Hematopoietic multipotent progenitor cell treated with erythropoietin and hydrocortisone succinate and interleukin-3 and kit ligand, for 8 days (in vitro differentiated cells): ENCODE data around the gene SMG6.

Experiments used
- DNase-seq: peaks from one replicate; pipeline ENCODE4 v3.0.0-alpha.2; 2015

SMG6 gene

DNA sequence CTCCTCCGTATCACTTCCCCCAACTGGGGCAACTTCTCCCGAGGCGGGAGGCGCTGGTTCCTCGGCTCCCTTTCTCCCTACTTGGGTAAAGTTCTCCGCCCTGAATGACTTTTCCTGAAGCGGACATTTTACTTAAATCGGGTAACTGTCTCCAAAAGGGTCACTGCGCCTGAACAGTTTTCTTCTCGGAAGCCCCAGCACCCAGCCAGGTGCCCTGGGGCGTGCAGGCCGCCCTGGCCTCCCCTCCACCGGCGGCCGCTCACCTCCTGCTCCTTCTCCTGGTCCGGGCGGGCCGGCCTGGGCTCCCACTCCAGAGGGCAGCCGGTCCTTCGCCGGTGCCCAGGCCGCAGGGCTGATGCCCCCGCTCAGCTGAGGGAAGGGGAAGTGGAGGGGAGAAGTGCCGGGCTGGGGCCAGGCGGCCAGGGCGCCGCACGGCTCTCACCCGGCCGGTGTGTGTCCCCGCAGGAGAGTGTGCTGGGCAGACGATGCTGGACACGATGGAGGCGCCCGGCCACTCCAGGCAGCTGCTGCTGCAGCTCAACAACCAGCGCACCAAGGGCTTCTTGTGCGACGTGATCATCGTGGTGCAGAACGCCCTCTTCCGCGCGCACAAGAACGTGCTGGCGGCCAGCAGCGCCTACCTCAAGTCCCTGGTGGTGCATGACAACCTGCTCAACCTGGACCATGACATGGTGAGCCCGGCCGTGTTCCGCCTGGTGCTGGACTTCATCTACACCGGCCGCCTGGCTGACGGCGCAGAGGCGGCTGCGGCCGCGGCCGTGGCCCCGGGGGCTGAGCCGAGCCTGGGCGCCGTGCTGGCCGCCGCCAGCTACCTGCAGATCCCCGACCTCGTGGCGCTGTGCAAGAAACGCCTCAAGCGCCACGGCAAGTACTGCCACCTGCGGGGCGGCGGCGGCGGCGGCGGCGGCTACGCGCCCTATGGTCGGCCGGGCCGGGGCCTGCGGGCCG, 247.1 kb downstream of the SMG6 start:
- DNase-seq, result peak; percentile 37

DNA sequence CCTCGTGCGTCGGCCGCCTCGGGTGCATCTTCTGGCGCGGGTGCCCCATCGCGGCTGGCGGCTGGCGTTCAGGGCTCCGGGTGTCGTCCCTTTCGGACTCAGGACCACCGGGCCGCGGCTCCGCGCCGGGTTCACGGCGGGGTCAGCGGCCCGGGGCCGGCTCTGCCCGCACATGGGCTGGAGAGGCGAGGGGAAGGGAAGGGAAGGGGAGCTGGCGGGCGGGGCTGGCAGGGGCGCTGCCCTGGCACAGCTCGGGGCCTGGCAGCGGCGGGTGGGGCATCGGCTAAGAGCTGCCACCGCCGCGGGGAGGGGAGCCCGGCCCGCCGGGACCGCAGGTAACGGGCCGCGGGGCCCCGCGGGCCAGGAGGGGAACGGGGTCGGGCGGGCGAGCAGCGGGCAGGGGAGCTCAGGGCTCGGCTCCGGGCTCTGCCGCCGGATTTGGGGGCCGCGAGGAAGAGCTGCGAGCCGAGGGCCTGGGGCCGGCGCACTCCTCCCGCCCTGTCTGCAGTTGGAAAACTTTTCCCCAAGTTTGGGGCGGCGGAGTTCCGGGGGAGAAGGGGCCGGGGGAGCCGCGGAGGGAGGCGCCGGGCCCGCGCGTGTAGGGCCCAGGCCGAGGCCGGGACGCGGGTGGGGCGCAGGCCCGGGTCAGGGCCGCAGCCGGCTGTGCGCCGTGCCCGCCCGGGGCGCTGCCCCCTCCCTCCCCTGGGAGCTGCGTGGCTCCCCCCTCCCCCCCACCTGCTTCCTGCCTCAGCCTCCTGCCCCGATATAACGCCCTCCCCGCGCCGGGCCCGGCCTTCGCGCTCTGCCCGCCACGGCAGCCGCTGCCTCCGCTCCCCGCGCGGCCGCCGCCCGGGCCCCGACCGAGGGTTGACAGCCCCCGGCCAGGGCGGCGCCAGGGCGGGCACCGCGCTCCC, 248.0 kb downstream of the SMG6 start:
- no peak for DNase-seq

DNA sequence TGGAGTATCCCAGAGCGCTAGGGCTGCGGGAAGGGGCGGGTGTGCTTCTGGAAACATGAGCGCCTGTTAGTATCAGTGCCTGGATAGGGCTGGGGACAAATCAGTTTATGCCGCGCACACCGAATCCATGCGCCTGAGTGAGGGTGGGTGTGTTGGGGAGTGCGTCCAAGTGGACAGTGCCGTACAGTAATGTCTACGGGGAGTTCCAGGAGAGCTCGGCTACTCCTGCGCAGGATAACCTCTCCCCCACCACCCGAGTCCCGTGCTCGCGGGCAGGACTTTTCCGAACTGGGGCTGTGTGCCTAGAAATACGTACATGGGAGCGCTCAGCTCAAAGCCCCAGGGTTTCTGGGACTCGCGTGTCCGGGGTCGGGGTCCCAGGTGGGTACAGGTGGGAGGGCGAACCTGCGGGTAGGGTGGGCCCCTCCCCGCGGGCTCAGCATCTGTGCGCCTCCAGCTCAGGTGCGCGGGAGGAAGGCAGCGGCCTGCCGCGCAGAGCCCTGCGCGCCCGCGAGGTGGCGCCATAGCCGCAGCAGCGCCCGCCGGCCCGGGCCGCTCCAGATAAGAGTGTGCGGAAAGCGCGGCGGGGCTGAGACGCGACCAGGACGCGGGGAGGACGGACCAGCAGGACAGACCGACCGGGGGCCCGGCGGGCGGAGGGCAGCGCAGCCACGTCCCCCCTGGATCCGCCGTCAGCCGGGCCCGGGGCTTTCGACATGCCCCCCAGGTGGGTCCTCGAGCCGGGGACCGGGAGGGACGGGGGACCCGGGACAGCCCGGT, 248.9 kb downstream of the SMG6 start, which contains the start of gene HIC1:
HIC1 (plus strand) TSS at position 592 of the 780 bp plus-strand sequence. CDS start 1,588 bp downstream, outside the sequence.
- peak; percentile 67 for DNase-seq

DNA sequence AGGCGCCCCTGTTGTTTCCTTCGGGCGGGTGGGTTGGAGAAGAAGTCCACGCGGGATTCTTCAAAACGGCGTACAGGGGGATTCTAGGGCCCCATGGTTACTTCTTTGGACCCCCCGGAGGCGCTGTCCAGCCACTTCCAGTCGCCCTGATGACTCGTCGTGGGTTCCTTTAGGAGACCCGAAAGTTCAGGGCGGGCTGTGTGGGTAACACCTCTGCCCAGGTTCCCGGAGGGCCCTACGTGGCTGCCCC, 249.4 kb downstream of the SMG6 start:
- DNase-seq, result no peak

DNA sequence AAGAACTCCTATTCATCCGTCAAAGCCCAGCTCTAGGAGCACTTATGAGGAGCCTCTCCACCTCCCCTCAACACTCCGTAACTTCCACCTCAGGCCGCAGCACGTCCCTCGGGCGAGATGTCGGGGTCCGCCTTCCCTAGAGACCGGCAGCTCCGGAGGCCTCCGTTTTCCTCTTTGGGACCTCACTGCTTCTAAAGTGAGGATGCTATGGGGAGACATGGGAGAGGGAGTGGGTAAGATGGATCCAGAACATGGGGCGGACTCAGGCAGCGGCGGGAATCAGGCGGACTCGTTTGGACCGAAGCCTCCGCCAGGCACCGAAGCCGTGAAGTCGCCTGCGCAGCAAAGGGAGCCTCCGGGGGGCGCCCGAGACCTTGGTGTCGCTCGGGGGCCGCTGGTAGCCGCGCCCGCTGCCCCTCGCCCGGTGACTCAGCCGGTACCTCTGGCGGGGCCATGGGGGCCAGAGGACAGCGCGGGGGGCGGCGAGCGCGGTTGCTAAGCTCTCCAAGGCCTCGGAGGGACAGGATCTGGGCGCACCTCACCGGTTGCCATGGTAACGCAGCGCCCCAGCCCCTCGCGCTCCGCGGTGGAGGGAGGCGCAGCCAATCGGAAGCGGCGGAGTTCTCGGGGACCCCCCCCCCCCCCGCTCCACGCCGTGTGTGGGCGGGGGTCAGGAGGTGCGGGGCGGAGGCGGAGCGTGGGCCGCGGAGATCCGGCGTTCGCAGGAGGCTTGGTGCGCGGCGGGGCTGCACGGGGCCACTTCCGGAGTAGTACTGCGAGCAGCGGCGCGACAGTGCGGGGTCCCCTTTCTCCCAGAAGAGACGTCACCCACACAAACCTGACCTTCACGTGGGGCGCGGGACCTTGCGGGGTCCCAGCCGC, 250.0 kb downstream of the SMG6 start:
- DNase-seq, result peak; percentile 52

DNA sequence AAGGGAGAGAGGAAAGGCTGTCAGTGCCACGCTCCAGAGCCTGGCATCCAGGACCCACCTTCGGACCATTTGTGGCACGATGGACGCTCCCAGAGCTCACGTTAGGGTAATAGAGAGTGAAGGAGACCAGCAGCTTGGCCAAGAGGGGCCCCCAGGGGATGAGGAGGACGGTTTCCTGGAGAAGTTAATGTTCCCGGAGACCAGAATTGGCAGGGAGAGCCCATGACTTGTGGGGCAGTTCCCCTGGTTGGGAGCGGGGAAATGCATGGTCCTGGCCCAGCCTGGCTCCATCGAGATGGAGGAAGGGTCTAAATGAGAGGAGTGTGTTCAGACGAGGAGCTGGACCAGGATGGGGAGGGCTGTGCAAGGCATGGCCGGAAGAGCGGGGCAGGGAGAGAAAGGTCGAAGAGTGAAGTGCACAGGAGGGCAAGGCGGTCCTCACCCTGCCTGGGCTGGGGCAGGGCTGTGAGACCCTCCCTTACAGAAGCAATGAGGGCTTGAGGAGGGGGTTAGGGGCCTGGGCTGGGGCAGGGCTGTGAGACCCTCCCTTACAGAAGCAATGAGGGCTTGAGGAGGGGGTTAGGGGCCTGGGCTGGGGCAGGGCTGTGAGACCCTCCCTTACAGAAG, 251.5 kb downstream of the SMG6 start:
- DNase-seq, result no peak

DNA sequence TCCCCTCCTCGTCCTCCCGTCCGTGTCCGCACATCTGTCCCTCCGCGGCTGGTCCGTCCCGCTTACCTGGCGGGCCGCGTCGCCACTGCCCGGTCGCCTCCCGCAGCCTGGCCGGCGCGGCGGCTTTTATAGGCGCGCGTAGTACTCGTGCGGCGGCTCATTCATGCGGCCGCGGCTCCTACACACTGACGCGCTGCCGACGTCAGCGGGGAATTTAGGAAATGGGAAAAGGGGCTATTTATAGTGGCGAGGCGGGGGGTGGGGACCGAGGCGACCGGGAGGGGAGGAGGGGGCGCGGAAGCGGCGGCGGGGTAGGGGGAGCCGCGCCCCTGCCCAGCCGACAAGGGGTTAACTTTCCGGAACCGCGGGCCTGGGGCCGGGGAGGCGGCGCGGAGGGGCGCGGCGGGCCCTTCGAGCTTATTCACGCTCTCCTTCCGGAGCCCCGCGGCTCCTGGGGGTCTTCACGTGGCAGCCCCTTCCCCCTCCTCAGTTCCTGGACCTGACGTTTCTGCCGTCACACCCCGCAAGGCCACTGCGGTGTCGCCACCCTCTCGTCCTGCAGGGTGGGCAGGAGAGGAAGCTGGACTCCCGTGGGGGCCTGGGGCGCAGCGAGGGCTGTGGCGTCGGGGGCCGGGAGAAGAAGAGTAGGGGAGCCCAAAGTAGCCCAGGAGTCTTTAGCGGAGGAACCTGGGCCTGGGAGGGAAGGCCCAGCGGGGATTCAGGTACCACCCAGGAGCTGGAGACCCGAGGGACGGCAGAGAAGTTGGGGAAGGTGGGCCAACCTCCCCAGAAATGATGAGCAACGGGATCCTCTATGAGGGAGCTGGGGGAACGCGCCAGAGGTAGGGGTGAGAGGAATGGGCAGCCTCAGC, 252.3 kb downstream of the SMG6 start:
- DNase-seq, result no peak

DNA sequence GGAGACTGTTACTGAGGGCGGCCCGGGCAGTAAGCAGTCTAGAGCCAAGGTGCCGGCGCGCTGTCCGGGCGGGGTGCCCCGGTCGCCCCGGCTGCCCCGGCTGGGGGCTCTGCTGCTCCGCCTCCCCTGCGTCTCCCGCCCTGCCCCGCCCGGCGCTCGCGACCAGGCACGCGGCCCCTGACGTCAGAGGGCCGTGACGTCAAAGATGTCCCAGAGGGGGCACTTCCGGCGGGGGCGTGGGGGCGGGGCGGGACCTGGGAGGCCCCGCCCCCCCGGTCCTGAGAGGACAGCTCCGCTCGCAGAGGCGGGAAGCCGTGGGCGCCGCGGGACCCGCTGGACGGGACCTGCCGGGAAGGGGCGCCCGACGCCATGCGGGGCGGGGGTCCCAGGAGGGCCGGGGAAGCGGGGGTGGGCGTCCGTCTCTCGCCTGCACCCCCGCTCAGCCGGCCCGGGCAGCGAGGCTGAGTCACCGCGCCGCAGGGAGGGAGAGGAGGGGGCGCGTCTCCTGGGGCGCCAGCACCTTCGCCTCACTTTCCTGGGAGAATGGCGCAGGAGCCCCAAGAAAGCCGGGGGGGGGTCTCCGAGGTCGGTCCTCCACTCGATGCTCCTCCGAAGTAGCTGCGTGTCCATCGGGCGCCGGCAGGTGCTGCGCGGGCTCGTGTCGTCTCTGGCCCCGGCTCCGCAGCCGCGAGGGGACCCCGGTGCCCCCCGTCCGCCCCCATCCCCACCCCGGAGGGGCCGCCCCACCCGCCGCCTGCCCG, 253.1 kb downstream of the SMG6 start:
- DNase-seq, result peak; percentile 52

DNA sequence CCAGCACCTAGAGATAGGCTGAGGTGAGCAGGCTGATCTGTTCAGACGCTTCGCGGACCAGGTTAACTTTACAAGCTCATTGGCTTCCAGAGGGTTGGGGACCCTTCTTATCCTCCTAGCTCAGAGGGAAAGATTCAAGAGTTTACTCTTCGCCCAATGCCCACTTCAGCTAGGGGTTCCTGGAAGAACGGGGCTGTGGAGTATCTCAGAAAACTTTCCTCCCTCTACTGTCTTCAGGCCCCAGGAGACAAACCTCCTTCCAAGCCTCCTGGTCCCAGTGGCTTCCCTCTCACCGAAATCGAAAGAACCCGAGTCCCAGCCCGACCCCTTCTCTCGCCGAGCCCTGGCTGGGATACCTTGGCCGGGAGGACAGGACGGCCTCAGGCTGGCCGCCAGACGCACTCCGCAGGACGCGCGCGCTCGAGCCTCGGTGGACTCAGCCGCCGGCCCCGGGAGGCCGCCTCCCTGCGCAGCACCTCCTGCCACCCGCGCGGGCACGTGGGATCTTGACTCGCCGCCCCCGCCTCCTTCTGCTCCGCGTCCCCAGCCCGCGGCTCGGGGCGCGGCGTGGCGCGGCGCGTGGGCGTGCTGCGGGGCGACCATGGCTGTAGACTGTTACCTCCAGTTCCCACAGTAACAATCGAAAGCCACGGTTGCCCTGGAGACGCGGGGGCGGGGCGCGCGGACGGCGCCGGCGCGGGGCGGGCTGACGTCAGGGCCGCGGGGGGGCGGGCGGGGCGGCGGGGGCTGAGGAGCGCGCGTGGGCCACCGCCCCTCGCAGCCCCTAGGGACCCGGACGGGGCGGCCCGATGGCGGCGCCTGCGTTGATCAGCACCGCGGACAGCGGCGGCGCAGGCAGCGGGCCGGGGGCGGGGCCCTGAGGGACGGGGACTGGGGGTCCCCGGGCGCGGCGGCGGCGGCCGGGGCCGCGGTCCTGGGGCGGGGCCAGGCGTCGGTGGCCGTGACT, 254.0 kb downstream of the SMG6 start:
- DNase-seq, result peak; percentile 69

DNA sequence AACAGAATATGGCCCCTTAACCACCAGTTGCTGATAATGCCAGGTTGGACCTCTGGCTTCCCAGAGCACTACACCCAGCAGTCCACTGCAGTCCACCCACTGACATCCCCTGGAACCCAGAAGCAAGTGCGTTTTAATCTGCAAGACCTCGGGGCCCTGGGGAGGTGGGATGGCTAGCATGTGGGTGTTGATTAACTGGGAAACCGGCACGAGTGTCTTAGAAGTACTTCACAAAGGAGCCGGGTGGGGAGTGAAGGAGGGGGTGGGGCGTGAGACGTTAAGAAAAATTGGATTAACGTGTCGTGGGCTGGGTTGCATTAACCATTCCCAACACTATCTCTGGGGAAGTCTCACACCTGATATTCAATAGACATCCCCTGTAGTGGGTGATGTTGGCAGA, 254.8 kb downstream of the SMG6 start:
- no peak for DNase-seq

DNA sequence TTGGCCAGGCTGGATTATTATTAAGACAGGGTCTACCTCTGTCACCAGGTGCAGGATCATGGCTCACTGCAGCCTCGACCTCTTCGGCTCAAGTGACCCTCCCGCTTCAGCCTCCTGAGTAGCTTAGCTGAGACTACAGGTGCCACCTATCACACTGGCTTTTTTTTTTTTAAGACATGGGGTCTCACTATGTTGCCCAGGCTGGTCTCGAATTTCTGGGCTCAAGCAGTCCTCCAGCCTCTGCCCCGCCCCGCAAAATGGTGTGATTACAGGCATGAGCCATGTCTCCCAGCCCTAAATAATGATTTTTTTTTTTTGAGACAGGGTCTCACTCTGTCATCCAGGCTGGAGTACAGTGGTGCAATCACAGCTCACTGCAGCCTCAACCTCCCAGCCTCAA, 256.0 kb downstream of the SMG6 start:
- DNase-seq, result no peak

DNA sequence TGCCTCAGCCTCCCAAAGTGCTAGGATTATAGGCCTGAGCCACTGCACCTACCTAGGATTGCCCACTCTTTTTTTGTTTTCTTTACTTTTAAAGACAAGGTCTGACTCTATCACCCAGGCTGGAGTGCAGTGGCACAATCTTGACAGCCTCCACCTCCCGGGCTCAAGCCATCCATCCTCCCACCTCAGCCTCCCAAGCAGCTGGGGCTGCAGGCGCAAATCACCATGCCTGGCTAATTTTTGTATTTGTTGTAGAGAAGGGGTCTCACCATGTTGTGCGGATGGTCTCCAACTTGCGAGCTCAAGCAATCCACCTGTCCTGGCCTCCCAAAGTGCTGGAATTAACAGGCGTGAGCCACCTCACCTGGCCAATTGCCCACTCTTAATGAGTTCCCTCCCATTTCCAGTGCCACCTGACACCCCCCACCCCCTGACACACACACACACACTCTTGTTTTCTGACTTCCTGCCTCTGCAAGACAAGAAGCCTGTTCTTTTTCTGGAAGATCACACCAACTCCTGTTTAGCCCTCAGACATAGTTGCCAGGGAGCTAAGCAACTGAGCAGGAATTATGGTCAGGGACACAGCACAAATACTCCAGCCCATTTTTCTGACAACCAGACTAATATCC, 259.2 kb downstream of the SMG6 start:
- no peak for DNase-seq

DNA sequence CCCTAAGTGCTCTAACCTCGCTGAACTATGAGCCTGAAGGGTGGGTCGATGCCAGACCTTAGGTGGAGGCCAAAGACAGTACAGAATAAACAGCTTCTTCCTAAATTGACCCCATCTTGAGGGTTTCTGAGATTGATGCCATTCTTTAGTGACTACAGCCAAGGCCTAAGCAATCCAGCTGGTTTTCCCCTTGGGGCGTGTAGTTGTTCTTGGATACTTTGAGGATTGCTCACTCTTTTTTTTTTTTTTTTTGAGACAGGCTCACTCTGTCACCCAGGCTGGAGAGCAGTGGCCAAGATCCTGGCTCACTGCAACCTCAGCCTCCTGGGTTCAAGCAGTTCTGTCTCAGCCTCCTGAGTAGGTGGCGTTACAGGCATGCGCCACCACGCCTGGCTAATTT, 259.8 kb downstream of the SMG6 start:
- DNase-seq, result no peak

DNA sequence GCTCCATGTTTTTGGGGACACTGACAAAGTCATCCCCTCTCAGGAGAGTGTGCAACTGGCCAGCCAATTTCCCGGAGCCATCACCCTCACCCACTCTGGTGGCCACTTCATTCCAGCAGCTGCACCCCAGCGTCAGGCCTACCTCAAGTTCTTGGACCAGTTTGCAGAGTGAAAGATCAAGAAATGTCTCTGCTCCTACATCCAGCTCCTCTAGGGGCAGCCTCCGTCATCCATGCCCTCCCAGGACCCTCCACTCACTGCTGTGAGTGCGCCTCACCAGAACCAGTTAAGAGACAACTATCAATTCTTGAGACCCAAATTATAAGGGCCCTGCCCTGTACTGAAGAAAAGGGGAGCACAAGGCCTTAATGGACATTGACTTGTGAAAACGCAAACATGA, 260.7 kb downstream of the SMG6 start:
- no peak for DNase-seq

DNA sequence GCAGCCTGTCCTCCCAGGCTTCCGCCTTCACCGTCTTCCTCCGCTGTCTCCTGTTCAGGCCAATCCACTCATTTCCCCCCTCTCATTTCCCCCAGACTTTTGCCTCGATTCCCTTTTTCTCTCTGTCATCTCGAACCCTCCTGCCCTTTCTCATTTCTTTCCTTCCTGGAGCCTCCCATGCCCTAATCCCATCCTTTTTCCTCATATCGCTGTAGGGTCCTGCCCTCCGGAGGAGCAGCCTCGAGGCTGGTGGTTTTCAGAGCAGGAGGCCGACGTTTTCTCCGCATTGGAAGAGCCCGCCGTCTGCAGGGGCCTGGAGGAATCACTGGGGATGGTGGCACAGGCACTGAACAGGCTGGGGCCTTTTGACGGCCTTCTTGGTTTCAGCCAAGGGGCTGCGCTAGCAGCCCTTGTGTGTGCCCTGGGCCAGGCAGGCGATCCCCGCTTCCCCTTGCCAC, 261.2 kb downstream of the SMG6 start:
- peak; percentile 45 for DNase-seq

DNA sequence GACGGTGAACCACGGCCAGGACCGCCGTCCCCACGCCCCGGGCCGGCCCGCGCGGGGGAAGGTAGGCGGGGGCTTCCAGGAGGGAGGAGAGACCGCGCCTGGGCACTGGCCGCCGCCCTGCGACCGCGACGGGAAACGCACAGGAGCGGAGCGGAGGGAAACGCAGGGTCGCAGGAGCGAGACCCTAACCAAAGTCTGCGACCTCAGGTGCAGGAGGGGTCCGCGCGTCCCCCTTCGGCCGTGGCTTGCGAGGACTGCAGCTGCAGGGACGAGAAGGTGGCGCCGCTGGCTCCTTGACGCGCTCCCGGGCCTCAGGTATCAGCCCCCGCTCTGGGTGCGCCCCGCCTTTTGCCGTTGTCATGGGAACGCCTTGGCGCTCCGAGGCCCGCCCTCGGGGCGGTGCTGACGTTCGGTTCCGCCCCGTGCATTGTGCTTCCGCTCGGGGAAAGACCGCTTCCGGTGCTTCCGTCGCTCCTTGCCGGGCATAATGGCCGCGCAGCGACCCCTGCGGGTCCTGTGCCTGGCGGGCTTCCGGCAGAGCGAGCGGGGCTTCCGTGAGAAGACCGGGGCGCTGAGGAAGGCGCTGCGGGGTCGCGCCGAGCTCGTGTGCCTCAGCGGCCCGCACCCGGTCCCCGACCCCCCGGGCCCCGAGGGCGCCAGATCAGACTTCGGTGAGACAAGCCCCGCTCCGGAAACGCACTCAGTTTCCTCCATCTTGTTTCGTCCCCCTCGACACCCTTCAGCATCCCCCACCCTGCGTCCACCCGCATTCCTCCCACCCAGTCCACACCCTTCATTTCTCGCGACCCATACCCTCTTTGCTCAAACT, 261.8 kb downstream of the SMG6 start, which contains the start of gene OVCA2:
OVCA2 (plus strand) TSS at position 462 of the 829 bp plus-strand sequence; CDS start at position 488, 26 bp downstream.
- DNase-seq, result peak; percentile 93
